ENCODE results near the gene SLC35A3.

Gene SLC35A3

DNA sequence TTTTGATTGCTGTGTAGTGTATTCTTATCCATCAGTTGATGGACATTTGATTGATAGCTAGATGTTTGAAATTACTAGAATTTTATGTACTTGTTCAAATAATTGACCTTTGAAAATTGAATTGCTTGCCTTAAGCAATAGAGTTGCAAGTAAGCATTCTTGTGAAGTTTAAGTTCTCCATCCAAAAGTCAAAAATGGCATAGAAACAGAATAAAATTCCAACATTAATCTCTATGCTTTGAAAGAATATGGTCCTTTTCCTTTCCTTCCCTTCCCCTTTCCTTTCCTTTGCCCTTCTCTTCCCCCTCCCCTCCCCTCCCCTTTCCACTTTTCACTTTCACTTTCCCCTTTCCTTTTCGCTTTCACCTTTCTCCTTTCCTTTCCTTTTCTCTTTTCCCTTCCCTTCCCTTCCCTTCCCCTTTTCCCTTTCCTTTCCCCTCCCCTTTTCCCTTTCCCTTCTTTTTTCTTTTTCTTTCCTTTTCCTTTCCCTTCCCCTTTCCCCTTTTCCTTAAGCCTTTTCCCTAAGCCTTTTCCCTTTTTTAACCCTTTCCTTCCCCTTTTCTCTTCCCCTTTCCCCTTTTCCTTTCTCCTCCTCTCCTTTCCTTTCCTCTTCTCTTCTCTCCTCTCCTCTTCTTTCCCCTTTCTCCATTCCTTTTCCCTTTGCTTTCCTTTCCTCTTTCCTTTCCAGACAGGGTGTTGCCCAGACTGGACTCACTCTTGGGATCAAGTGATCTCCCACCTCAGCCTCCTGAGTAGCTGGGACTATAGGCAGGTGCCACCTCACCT lies 95.6 kb downstream of the SLC35A3 start:
- no peaks in the 10 kb centered on the region for H3K27me3 Mint-ChIP-seq
- H3K9me3 Mint-ChIP-seq, result no peaks in the 10 kb centered on the region
- no peak for DNase-seq
- no peak for ATAC-seq
- peak overlapping the region; percentile 84 for H3K27ac Mint-ChIP-seq
- peaks cover 60% of the 10 kb centered on the region for H3K36me3 Mint-ChIP-seq (ENCODE audit: low read depth)
- no peak overlapping the region for H3K4me3 Mint-ChIP-seq
- H3K4me1 Mint-ChIP-seq, result peaks cover 18% of the 10 kb centered on the region

GRCh38 chr1:100065969-100066227 lies 96.1 kb downstream of the SLC35A3 start:
- DNase-seq (no peak), ATAC-seq (no peak)
- H3K9me3 Mint-ChIP-seq, result no peaks in the 10 kb centered on the region
- peaks cover 59% of the 10 kb centered on the region for H3K36me3 Mint-ChIP-seq (ENCODE audit: low read depth)
- no peaks in the 10 kb centered on the region for H3K27me3 Mint-ChIP-seq
- H3K4me1 Mint-ChIP-seq, result peaks cover 18% of the 10 kb centered on the region
- peak overlapping the region; percentile 84 for H3K27ac Mint-ChIP-seq
- no peak overlapping the region for H3K4me3 Mint-ChIP-seq

- DNase-seq (no peak), ATAC-seq (no peak)
- peak overlapping the region; percentile 40 for H3K27ac Mint-ChIP-seq
- H3K27me3 Mint-ChIP-seq, result no peaks in the 10 kb centered on the region
- H3K4me1 Mint-ChIP-seq, result peaks cover 15% of the 10 kb centered on the region
- no peaks in the 10 kb centered on the region for H3K9me3 Mint-ChIP-seq
- peaks cover 72% of the 10 kb centered on the region for H3K36me3 Mint-ChIP-seq (ENCODE audit: low read depth)
- no peak overlapping the region for H3K4me3 Mint-ChIP-seq
Measured at GRCh38 chr1:100070201-100070939, 100.6 kb downstream of the SLC35A3 start.

DNA sequence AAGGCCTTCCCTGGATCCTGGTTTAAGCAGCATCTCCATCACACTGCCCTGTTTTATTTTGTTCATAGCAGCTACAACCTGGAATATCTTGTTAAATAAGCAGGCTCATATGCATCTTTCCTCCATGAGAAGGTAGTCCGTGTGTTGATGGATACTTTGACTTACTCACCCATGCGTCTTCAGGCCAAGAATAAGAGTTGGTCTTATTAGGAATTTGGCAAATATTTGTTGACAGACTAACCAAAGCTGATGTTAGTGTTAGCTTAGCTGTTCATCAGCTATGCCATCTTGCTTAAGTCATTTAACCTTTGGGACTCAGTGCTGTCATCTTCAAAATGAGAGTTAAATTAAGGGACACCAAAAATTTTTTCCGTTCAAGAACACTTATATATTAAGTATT lies 103.7 kb downstream of the SLC35A3 start:
- Mint-ChIP-seq H3K4me3 (no peak overlapping the region), H3K27ac (peak overlapping the region; percentile 4), H3K9me3 (no peaks in the 10 kb centered on the region), H3K36me3 (ENCODE audit: low read depth) (peaks cover 64% of the 10 kb centered on the region), H3K4me1 (peaks cover 19% of the 10 kb centered on the region), H3K27me3 (no peaks in the 10 kb centered on the region)
- no peak for ATAC-seq
- no peak for DNase-seq

DNA sequence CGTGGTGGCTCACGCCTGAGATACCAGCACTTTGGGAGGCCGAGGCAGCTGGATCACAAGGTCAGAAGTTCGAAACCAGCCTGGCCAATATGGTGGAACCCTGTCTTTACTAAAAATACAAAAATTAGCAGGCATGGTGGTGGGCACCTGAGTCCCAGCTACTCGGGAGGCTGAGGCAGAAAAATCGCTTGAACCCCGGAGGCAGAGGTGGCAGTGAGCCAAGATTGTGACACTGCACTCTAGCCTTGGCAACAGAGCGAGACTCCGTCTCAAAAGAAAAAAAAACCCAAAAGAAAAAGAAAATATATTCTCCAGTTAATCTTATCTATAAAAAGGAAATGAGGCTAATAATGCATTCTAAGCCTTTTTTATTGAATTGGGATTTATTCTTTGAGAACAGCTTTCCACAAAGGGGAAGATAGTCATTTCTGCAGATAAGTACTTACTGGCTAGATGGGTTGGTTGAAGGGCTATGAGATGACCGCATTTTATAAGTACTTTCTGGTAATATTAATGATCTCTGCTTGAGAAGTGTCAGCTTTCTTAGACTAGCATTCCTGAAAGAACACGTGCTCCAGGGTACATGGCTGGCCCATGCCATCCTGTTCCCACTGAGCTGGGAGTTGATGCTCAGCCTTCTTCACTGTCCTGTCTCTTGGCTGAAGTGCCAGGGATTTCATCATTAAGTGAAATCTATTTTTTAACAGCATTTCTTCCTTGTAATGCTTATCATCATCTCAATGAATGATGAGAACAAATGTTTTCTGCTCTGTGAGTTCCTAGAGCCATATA lies 105.0 kb downstream of the SLC35A3 start:
- Mint-ChIP-seq H3K9me3 (no peaks in the 10 kb centered on the region), H3K36me3 (ENCODE audit: low read depth) (peaks cover 65% of the 10 kb centered on the region), H3K4me3 (no peak overlapping the region), H3K27ac (peak overlapping the region; percentile 57), H3K27me3 (no peaks in the 10 kb centered on the region), H3K4me1 (peaks cover 19% of the 10 kb centered on the region)
- ATAC-seq (no peak), DNase-seq (no peak)

DNA sequence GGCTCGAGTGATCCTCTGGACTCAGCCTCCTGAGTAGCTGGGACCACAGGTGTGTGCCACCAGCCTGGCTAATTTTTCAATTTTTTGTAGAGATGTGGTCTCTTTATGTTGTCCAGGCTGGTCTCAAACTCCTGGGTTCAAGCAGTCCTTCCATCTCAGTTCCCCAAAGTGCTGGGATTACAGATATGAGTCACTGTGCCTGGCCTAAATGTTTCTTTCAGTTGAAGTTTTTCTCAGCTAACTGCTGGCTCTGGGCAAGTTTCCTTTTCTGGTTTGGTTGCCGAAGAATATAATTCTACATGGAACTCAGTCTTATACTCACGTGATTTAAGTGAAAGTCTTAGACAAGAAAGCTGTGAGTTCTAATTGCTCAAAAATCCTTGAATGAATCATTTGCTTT lies 106.0 kb downstream of the SLC35A3 start:
- Mint-ChIP-seq H3K9me3 (no peaks in the 10 kb centered on the region), H3K36me3 (ENCODE audit: low read depth) (peaks cover 58% of the 10 kb centered on the region), H3K27me3 (no peaks in the 10 kb centered on the region), H3K4me1 (peaks cover 16% of the 10 kb centered on the region), H3K27ac (peak overlapping the region; percentile 49), H3K4me3 (no peak overlapping the region)
- DNase-seq (no peak), ATAC-seq (no peak)

DNA sequence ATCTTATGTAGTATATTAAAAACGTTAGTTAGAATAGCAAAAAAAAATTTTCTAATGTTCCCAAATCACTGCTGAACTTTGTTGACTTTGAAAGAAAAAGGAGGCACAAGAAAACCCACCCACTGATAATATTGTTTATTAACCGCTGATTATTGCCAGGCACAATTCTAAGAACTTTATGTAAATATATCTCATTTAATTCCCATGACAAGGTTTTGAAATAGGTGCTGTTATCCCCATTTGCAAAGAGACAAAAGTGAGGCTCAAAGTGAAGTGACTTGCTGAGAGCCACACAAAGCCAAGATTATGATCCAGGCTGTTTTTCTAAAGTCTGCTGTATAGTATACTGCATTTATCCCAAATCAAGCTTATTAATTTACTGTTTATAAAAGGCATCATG lies 106.5 kb downstream of the SLC35A3 start:
- DNase-seq (no peak), ATAC-seq (no peak)
- Mint-ChIP-seq H3K27me3 (no peaks in the 10 kb centered on the region), H3K9me3 (no peaks in the 10 kb centered on the region), H3K36me3 (ENCODE audit: low read depth) (peaks cover 54% of the 10 kb centered on the region), H3K4me1 (peaks cover 16% of the 10 kb centered on the region), H3K4me3 (no peak overlapping the region), H3K27ac (no peak overlapping the region)

DNA sequence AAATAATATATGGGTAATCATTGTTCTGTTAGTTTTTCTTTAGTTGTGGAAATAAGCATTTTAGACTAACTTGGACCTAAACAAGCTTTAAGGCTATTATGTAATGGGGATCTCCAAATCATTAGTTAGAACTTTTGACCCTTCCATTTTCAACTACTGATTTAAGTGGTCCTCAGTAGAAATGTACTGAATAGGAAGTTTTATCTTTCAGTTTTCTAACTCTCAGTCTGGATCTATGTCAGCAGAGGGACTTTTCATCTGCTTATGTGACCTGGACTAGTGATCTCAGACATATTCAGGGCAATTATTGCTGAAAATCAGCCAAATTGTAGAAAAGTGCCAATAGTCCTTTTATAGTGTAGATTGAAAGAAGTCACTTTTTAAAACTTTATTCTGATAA lies 106.9 kb downstream of the SLC35A3 start:
- no peaks in the 10 kb centered on the region for H3K9me3 Mint-ChIP-seq
- no peak for DNase-seq
- no peak for ATAC-seq
- no peaks in the 10 kb centered on the region for H3K27me3 Mint-ChIP-seq
- peaks cover 15% of the 10 kb centered on the region for H3K4me1 Mint-ChIP-seq
- H3K4me3 Mint-ChIP-seq, result no peak overlapping the region
- H3K27ac Mint-ChIP-seq, result no peak overlapping the region
- peaks cover 50% of the 10 kb centered on the region for H3K36me3 Mint-ChIP-seq (ENCODE audit: low read depth)

- Mint-ChIP-seq H3K9me3 (no peaks in the 10 kb centered on the region), H3K4me1 (peaks cover 14% of the 10 kb centered on the region), H3K27me3 (no peaks in the 10 kb centered on the region), H3K4me3 (no peak overlapping the region), H3K27ac (peak overlapping the region; percentile 27), H3K36me3 (ENCODE audit: low read depth) (peaks cover 46% of the 10 kb centered on the region)
- no peak for DNase-seq
- no peak for ATAC-seq
Measured at GRCh38 chr1:100077531-100077930, 107.7 kb downstream of the SLC35A3 start.

- no peak for ATAC-seq
- no peaks in the 10 kb centered on the region for H3K9me3 Mint-ChIP-seq
- peaks cover 8% of the 10 kb centered on the region for H3K4me1 Mint-ChIP-seq
- DNase-seq, result no peak
- peak overlapping the region; percentile 8 for H3K27ac Mint-ChIP-seq
- no peaks in the 10 kb centered on the region for H3K27me3 Mint-ChIP-seq
- peaks cover 22% of the 10 kb centered on the region for H3K36me3 Mint-ChIP-seq (ENCODE audit: low read depth)
- no peak overlapping the region for H3K4me3 Mint-ChIP-seq
Measured at GRCh38 chr1:100080331-100080730, 110.5 kb downstream of the SLC35A3 start.

All from activated naive CD8-positive, alpha-beta T cell treated with anti-CD3 and anti-CD28 coated beads, Interleukin-2, amount 50 U/mL, for 24 hours (primary cell).